B cell (primary cell): ENCODE results near the gene ABCD3. TPM values are rescaled to one million over a fixed set of nuclear protein-coding genes. Genes with fewer than 3 reads are reported as not detected.

Experiments
- ATAC-seq: fragments of 200-7000 bp; cut with Tn5 transposase; one replicate; pipeline ENCODE4 v1.10.0; 2021; ENCODE audit warnings: low read depth, mild to moderate bottlenecking, moderate number of reproducible peaks, moderate library complexity
- CTCF ChIA-PET: fragments of 350-600 bp; sonication (Branson Sonifier 250); formaldehyde crosslinking; loops from one replicate; lab custom pipeline; 2021; ENCODE audit warnings: antibody characterized with exemption, inconsistent platforms; lab: Charles Lee
- POLR2A ChIA-PET: fragments of 350-600 bp; sonication (Branson Sonifier 250); formaldehyde crosslinking; loops from one replicate; lab custom pipeline; 2021; ENCODE audit warnings: antibody characterized with exemption; lab: Charles Lee
- DNase-seq: peaks from one replicate; pipeline ENCODE4 v3.0.0; 2013
- H2AFZ ChIP-seq: 2 replicates; pipeline ENCODE4 v1.6.1; 2012; ENCODE audit warnings: mild to moderate bottlenecking, low read depth, low read length; ENCODE audit not compliant: insufficient read depth, poor library complexity, severe bottlenecking
- H3K27ac ChIP-seq, 2 donors: 1 replicate in 1 of 2; 2 replicates in 1 of 2; pipeline ENCODE4 v1.5.1; 2012 to 2013; ENCODE audit warnings: low read length in 2 of 2, mild to moderate bottlenecking in 2 of 2, moderate library complexity in 1 of 2
- H3K27me3 ChIP-seq, 4 experiments: fragments of 200-600 bp in 1 of 4; sonication (generic) in 1 of 4; replicated peaks in 1 of 4; 1 replicate in 2 of 4; 2 replicates in 2 of 4; pipeline versions ENCODE4 v1.6.1 to v1.7.0; 2013 to 2016; ENCODE audit warnings: low read length in 3 of 4, mild to moderate bottlenecking in 2 of 4, mixed read lengths in 1 of 4, moderate library complexity in 1 of 4; ENCODE audit not compliant: insufficient read depth in 4 of 4, control insufficient read depth in 3 of 4; ENCODE audit errors: control extremely low read depth in 1 of 4
- H3K36me3 ChIP-seq, 2 experiments: replicated peaks in 1 of 2; 1 replicate in 1 of 2; 2 replicates in 1 of 2; pipeline versions ENCODE4 v1.6.1 to v1.7.1; 2013; ENCODE audit warnings: low read length in 1 of 2; ENCODE audit not compliant: insufficient read depth in 2 of 2, control insufficient read depth in 1 of 2; ENCODE audit errors: control extremely low read depth in 1 of 2, extremely low read depth in 1 of 2
- H3K4me1 ChIP-seq, 2 donors: fragments of 200-600 bp in 1 of 2; sonication (generic) in 1 of 2; 1 replicate in 1 of 2; 2 replicates in 1 of 2; pipeline versions ENCODE4 v1.5.1 to v1.6.1; 2013 to 2017; ENCODE audit warnings: low read length in 2 of 2; ENCODE audit not compliant: control insufficient read depth in 2 of 2, insufficient read depth in 2 of 2
- H3K4me2 ChIP-seq: replicated peaks from 2 replicates; pipeline ENCODE3; 2012; ENCODE audit warnings: mild to moderate bottlenecking, low read depth, low read length; ENCODE audit not compliant: poor library complexity, severe bottlenecking
- H3K4me3 ChIP-seq, 5 experiments: fragments of 200-600 bp in 1 of 5; sonication (generic) in 1 of 5; 1 replicate in 3 of 5; 2 replicates in 2 of 5; pipeline versions ENCODE4 v1.5.1 to v1.7.0; 2011 to 2016; ENCODE audit warnings: low read length in 4 of 5, mild to moderate bottlenecking in 4 of 5, low read depth in 2 of 5, control low read depth in 1 of 5, moderate library complexity in 1 of 5; ENCODE audit not compliant: insufficient read depth in 1 of 5; ENCODE audit errors: control extremely low read depth in 1 of 5, extremely low read depth in 1 of 5
- H3K79me2 ChIP-seq: fragments of 200-600 bp; sonication (generic); one replicate; pipeline ENCODE4 v1.6.0; 2016; ENCODE audit warnings: low read length; ENCODE audit not compliant: control insufficient read depth, insufficient read depth
- H3K9ac ChIP-seq: fragments of 200-600 bp; sonication (generic); 2 replicates; pipeline ENCODE4 v1.6.1; 2017; ENCODE audit warnings: mild to moderate bottlenecking, low read length, moderate library complexity
- H3K9me3 ChIP-seq, 3 donors: one replicate each; pipeline versions ENCODE4 v1.6.1 to v1.7.1; 2013; ENCODE audit warnings: low read length in 2 of 3; ENCODE audit not compliant: control insufficient read depth in 2 of 3, insufficient read depth in 1 of 3; ENCODE audit errors: control extremely low read depth in 1 of 3
- H4K20me1 ChIP-seq: 2 replicates; pipeline ENCODE4 v1.6.0; 2012; ENCODE audit warnings: mild to moderate bottlenecking, low read length; ENCODE audit not compliant: insufficient read depth, control insufficient read depth, poor library complexity, severe bottlenecking
- H3K27ac Mint-ChIP-seq: one replicate; pipeline ENCODE4 v1.8.0; 2021; ENCODE audit warnings: mixed read lengths
- H3K27me3 Mint-ChIP-seq: one replicate; pipeline ENCODE4 v1.8.0; 2021; ENCODE audit warnings: mixed read lengths
- H3K4me1 Mint-ChIP-seq: one replicate; pipeline ENCODE4 v1.8.0; 2021; ENCODE audit warnings: mixed read lengths
- H3K4me3 Mint-ChIP-seq: one replicate; pipeline ENCODE4 v1.8.0; 2021; ENCODE audit warnings: mixed read lengths
- H3K9me3 Mint-ChIP-seq: one replicate; pipeline ENCODE4 v1.8.0; 2022; ENCODE audit warnings: mixed read lengths; ENCODE audit not compliant: insufficient read depth
- EZH2 ChIP-seq: IDR thresholded peaks from 2 replicates; pipeline ENCODE4 v1.6.1; 2012; ENCODE audit warnings: borderline replicate concordance, low read depth, mild to moderate bottlenecking, moderate library complexity, low read length; ENCODE audit not compliant: insufficient read depth, poor library complexity, severe bottlenecking
- WGBS: methylation state at CpG from one replicate; pipeline ENCODE4 v1.1.5; 2013; ENCODE audit warnings: missing lambda C conversion rate; ENCODE audit not compliant: insufficient coverage; 5-methylcytosine and 5-hydroxymethylcytosine counted together
- intact Hi-C: fragments of 100-400 bp; cut with micrococcal nuclease; formaldehyde crosslinking; loops from one replicate; pipeline ENCODE4 v1.10.0; 2022
- polyA plus RNA-seq: library from polyadenylated mRNA; depleted of rRNA; stranded (reverse); fragments of >200 nt; gene quantifications from 2 replicates; pipeline ENCODE4 v1.2.3, GENCODE V29; 2012
- total RNA-seq, 2 donors: library from RNA; stranded (reverse); fragments of 120-200 nt in 1 of 2; gene quantifications; 1 replicate in 1 of 2; 2 replicates in 1 of 2; pipeline versions ENCODE4 v1.2.3 to v1.2.4, GENCODE V29; 2013 to 2022
- TF ChIP-seq, protein P1 (sequence below): fragments of 200-600 bp; IDR thresholded peaks from one replicate; pipeline ENCODE4 v1.8.0; 2022; ENCODE audit warnings: antibody characterized with exemption, mild to moderate bottlenecking

Gene ABCD3
- total and polyA plus RNA-seq, 2 donors (not counting 1 experiment from before 2014, with no cell fraction given), result 4.0 to 19.4 TPM

DNA sequence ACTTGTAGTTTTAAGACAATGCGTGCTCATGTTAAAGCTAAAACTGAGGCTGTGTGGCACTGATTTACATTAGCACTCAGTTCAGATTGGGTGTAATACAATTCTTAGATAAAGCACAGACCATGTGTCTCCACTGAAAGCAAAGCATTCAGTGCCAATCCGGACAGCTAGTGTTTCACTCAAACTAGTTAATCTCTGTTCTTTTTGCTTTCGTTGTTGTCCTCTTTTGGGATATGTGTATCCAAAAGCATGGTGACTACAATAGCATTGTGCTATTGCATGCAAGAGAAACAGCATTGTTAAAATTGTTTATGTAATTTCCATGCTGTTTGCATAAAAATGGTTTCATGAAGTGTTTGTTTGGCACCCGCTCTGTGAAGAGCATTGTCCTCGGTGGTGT is 68.8 kb downstream of the ABCD3 start:
- H3K36me3 ChIP-seq, result peaks cover 1 to 16% of the 10 kb centered on the region in 2 experiments
- H3K9ac ChIP-seq, result no peak overlapping the region
- H3K9me3 ChIP-seq, result no peaks in the 10 kb centered on the region
- H3K4me3 ChIP-seq, result no peak overlapping the region
- ChIA-PET CTCF (interaction anchor here (0.6 to 3.0 kb wide), 4 partner anchors 9 to 318 kb away, joined by 3 to 24 read pairs (median 4); no protein-coding TSS in a partner anchor), POLR2A (no interaction called here)
- Mint-ChIP-seq H3K4me1 (no peaks in the 10 kb centered on the region), H3K4me3 (no peak overlapping the region), H3K27ac (no peak overlapping the region), H3K9me3 (no peaks in the 10 kb centered on the region), H3K27me3 (no peaks in the 10 kb centered on the region)
- H4K20me1 ChIP-seq, result no peaks in the 10 kb centered on the region
- H3K79me2 ChIP-seq, result no peaks in the 10 kb centered on the region
- H3K27me3 ChIP-seq, result no peaks in the 10 kb centered on the region
- H3K4me1 ChIP-seq, result no peaks in the 10 kb centered on the region
- no peak overlapping the region for H3K27ac ChIP-seq
- intact Hi-C loops, result no loop called here
- DNase-seq, result no peak
- no peak for TF ChIP-seq EZH2
- TF ChIP-seq, protein P1, sequence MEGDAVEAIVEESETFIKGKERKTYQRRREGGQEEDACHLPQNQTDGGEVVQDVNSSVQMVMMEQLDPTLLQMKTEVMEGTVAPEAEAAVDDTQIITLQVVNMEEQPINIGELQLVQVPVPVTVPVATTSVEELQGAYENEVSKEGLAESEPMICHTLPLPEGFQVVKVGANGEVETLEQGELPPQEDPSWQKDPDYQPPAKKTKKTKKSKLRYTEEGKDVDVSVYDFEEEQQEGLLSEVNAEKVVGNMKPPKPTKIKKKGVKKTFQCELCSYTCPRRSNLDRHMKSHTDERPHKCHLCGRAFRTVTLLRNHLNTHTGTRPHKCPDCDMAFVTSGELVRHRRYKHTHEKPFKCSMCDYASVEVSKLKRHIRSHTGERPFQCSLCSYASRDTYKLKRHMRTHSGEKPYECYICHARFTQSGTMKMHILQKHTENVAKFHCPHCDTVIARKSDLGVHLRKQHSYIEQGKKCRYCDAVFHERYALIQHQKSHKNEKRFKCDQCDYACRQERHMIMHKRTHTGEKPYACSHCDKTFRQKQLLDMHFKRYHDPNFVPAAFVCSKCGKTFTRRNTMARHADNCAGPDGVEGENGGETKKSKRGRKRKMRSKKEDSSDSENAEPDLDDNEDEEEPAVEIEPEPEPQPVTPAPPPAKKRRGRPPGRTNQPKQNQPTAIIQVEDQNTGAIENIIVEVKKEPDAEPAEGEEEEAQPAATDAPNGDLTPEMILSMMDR, result no peak
- ATAC-seq, result no peak
- 80% methylated on average over 1 of the region's 5 CpGs for WGBS
- no peak overlapping the region for H3K4me2 ChIP-seq
- H2AFZ ChIP-seq, result no peak overlapping the region

GRCh38 chr1:94490556-94490955 is 72.4 kb downstream of the ABCD3 start:
- Histone ChIP-seq H3K4me1 (no peaks in the 10 kb centered on the region), H4K20me1 (no peaks in the 10 kb centered on the region), H3K9ac (no peak overlapping the region), H3K36me3 (peaks cover 1 to 14% of the 10 kb centered on the region in 2 experiments), H3K4me2 (no peak overlapping the region), H3K4me3 (no peak overlapping the region), H2AFZ (no peak overlapping the region), H3K9me3 (peaks cover 0 to 2% (median 0%) of the 10 kb centered on the region in 3 donors), H3K27me3 (no peaks in the 10 kb centered on the region), H3K27ac (no peak overlapping the region), H3K79me2 (no peaks in the 10 kb centered on the region)
- intact Hi-C loops, result no loop called here
- Mint-ChIP-seq H3K4me1 (no peaks in the 10 kb centered on the region), H3K27me3 (no peaks in the 10 kb centered on the region), H3K4me3 (no peak overlapping the region), H3K9me3 (no peaks in the 10 kb centered on the region), H3K27ac (no peak overlapping the region)
- WGBS, result no CpG with 5 or more reads among the region's 2 CpGs
- TF ChIP-seq EZH2, result no peak
- TF ChIP-seq, protein P1, result no peak
- DNase-seq (no peak), ATAC-seq (no peak)
- ChIA-PET CTCF (interaction anchor here (1.4 to 1.8 kb wide), 2 partner anchors 9 to 316 kb away, joined by 3 to 4 read pairs; no protein-coding TSS in a partner anchor), POLR2A (no interaction called here)
